GM04503 (cell line): Measurements from ENCODE around the gene AGTRAP.
A peak's percentile ranks its signal among the peaks of the same experiment; 100 is the strongest.

ENCODE experiments used
- DNase-seq: peaks from one replicate; pipeline ENCODE4 v3.0.0-alpha.2; 2012; ENCODE audit warnings: low read depth

The AGTRAP gene

GRCh38 chr1:11735854-11736745 is at the start of gene AGTRAP:
Gene AGTRAP (plus strand): TSS chr1:11736136. CDS start chr1:11736209, 73 bp downstream.
- no peak for DNase-seq

- DNase-seq, result no peak
These were observed 47.4 kb upstream of the AGTRAP start for GRCh38 chr1:11688506-11688905.

GRCh38 chr1:11690397-11691301 is 45.3 kb upstream of the AGTRAP start:
- DNase-seq, result no peak

GRCh38 chr1:11691302-11691914 is 44.5 kb upstream of the AGTRAP start, which contains the start of gene DRAXIN:
Gene DRAXIN (plus strand): TSS chr1:11691710. CDS start chr1:11706259, 14,549 bp downstream.
- no peak for DNase-seq

- DNase-seq, result no peak
These were observed 43.8 kb upstream of the AGTRAP start for GRCh38 chr1:11691928-11692711.

- DNase-seq, result peak; percentile 50
These were observed 42.8 kb upstream of the AGTRAP start for GRCh38 chr1:11693024-11693590.

- DNase-seq, result no peak
These were observed 42.0 kb upstream of the AGTRAP start for GRCh38 chr1:11693917-11694316.

- no peak for DNase-seq
These were observed 40.1 kb upstream of the AGTRAP start for GRCh38 chr1:11695861-11696260.

- DNase-seq, result no peak
These were observed 38.6 kb upstream of the AGTRAP start for GRCh38 chr1:11697188-11697892.

- no peak for DNase-seq
These were observed 38.1 kb upstream of the AGTRAP start for GRCh38 chr1:11697893-11698210.

GRCh38 chr1:11700601-11701467 is 35.1 kb upstream of the AGTRAP start:
- DNase-seq, result no peak

GRCh38 chr1:11701551-11701961 is 34.4 kb upstream of the AGTRAP start:
- no peak for DNase-seq

- no peak for DNase-seq
These were observed 33.7 kb upstream of the AGTRAP start for GRCh38 chr1:11701981-11702803.

- no peak for DNase-seq
These were observed 32.4 kb upstream of the AGTRAP start for GRCh38 chr1:11703357-11704193.

- DNase-seq, result no peak
These were observed 31.8 kb upstream of the AGTRAP start for GRCh38 chr1:11704194-11704529.

- no peak for DNase-seq
These were observed 31.1 kb upstream of the AGTRAP start for GRCh38 chr1:11704691-11705475.

GRCh38 chr1:11705596-11705995 is 30.3 kb upstream of the AGTRAP start:
- DNase-seq, result no peak
